Measurements from ENCODE around the gene TACC2.
A peak's percentile ranks its signal among the peaks of the same experiment; 100 is the strongest.
"Not testable (repeated sequence)": the region's sequence is repeated elsewhere in the genome, so short reads cannot be mapped to it uniquely, and the experiment has no call there.

TACC2 gene

GRCh38 chr10:122097935-122098334 is 109.0 kb downstream of the TACC2 start:
- no peak for DNase-seq

- DNase-seq: no peak
Observed at GRCh38 chr10:122098924-122099323, 110.0 kb downstream of the TACC2 start.

DNA sequence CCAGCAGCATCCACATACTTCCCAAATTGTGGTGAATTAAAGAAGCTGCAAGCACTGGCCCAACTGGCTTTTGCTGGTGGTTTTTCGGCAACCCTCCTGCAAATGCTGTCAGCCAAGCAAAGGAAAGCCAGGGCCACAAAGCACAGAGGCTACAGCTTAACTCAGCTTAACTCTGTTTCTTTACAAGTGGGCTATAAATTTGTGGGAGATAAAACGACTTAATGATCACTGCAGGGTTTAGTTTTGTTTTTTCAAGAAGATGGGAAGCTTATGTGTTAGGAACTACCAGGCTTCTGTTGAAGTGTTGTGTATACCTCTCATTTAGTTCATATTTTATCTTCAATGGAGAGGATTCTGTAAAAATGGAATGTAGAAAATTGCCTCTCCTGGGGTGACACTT is 110.6 kb downstream of the TACC2 start:
- no peak for DNase-seq

DNA sequence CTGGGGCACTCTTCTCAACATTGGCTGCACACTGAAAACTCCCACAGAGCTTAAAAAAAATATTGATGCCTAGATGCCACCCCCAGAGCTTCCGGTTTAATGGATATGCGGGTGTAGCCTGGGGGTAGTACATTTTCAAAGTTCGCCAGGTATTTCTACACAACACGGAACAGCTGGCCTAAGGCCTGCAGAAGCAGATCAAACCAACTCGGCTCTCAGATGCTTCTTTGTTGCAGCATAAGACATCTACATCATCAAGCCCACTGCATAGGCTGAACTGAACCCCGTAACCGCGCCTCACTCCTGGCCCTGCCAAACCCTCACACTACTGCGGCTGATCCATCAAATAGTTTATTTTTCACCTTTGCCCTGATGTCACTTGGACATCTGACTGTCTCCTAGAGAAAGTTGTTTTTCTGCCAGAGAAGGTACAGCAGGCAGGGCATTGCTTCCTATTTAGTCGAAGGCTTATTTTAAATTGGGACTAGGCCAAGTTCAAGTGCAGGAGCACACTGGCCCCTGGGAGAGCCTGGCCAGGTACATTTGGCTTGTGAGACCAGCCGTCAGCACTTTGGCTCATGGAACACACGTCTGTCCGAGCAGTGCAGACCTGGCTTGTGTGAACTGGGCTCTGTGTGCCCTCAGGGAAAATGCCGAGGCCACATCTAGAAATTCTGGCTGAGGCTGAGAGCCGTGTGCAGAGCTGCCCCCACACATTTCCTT is 113.3 kb downstream of the TACC2 start:
- no peak for DNase-seq

DNA sequence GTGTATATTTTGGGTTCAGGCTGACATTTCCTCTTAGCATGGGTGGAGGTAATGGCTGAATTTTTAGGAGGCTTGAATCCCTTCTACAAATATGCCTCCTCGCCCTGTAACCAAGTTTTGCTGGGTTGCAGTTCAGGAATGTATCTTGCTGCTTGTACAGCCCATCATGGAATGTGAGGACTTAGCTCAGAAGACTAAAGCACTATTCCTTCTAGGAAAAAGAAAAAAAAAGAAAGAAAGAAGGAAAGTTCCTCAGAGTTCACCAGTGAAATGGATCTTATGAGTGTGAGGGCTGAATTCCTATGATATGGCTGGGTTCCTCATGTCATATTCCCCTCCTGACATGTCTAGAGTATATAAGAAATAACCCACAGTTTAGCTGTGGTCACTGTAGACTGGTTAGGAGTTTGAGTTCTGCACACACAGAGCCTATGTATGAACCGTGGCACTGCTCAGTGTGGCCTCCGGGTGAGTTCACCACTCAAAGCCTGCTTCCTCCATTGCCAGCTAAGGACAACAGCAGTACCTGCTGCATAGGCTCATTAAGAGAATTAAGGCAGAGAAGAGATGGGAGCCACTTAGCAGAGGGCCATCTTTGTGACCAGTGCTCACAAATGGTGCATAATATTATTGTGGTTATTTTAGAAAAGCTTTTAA is 114.0 kb downstream of the TACC2 start:
- DNase-seq: no peak

- DNase-seq: no peak
Observed at GRCh38 chr10:122103592-122103991, 114.6 kb downstream of the TACC2 start.

DNA sequence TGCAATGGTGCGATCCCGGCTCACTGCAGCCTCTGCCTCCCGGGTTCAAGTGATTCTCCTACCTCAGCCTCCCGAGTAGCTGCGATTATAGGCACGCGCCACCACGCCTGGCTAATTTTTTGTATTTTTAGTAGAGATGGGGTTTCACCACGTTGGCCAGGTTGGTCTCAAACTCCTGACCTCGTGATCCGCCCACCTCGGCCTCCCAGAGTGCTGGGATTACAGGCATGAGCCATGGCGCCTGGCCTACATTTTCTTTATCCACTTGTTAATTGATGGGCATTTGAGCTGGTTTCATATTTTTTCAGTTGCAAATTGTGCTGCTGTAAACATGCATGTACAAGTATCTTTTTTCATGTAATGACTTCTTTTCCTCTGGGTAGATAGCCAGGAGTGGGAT is 119.8 kb downstream of the TACC2 start:
- not testable (repeated sequence) for DNase-seq

- no peak for DNase-seq
Observed at GRCh38 chr10:122112021-122112616, 123.2 kb downstream of the TACC2 start.

- peak in 1 of 2 experiments; percentile 18 for DNase-seq
Observed at GRCh38 chr10:122112625-122113160, 123.7 kb downstream of the TACC2 start.

- DNase-seq: peak; percentile 26 to 29
Observed at GRCh38 chr10:122113161-122113944, 124.4 kb downstream of the TACC2 start.

DNA sequence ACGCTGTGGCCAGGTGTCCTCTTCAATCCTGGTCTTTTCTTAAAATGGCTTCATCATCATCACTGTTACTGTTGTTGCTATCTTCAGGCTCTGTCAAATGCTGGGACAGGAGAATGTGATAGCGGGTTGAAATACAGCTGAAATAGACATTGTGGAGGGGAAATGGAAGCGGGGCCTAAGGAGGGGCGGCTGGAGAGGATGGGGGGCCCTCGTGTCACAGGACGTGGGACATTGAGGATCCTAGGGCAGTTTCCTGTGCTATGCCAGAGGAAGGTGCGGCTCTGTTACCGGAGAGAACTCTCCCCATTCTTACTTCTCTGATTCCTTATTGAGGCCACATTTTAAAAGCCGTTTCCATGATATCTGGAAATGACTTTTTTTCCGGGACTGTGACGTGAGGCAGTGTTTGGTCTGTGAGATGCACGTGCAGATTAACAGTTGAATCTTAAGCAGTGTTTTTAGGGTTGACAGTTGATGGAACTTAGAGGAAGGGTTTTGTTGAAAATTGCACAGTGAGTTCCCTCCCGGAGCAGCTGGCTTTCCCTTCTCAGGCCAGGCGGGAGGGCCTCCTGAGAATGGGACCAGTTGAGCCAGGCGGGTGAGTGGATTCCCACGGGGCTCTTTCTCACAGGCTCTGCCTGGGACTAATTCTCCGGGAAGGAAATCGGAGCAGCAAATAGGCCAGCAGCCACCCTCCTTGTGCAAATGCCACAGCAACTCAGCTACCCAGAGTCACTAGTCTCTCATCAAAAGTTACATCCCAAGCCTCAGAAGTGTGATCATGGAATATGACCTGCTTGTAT is 125.2 kb downstream of the TACC2 start:
- DNase-seq: no peak

GRCh38 chr10:122115874-122116273 is 126.9 kb downstream of the TACC2 start:
- no peak for DNase-seq

DNA sequence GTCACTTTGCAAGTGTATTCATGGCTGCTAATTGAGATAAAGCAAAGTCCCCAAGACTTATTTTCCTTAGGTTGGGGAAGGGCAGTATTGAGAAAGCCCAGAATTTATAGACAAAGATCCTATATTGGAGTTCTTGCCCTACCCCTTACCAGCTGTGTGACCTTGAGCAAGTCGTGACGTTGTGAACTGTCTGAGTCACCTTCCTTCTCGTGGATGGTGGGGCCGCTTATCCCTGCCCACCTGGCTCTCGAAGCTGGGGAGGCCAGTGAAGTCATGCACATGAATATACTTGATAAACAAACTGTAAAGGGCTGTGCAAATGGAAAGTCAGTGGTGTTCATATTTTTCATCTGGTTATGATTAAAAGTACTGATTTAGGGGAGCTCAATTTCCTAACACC is 127.4 kb downstream of the TACC2 start:
- no peak for DNase-seq

GRCh38 chr10:122117475-122117874 is 128.5 kb downstream of the TACC2 start:
- DNase-seq: no peak

GRCh38 chr10:122120008-122120744 is 131.2 kb downstream of the TACC2 start:
- no peak for DNase-seq

DNA sequence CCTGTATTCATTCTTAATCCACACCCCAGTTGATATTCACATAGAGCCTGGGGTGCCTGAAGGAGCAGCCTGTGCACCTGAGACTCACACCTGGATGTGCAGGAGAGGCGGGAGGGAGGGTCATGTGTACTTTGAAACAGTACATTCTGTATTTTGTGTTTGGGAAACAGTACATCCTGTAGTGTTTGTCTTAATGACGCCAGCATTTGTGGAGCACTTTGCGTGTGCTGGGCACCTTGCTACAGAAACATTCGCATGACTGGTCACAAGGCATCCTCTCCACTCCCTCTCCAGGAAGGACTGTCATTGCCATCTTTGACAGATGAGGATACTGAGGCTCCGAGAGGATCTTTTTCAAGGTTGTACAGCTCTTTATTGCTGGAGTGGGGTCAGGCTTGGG is 132.1 kb downstream of the TACC2 start:
- DNase-seq: no peak

DNA sequence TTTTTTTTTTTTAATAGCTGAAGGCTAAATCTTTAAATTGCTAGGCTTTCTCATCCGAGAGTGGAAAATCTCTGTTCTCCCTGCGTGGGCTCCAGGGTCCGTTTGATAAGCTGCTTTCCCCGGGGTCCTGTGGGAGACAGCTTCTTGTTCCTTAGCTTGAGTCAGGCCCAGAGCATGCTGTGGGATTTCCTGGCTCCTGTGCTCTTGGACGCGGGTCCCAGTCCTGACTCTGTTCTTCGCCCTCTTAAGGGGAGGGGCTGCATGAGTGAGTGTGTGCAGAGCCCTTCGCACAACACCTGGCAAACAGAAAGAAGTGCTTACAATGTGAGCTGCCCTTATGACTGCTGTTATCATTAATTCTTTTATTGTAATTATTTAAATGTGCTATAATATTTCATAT is 133.5 kb downstream of the TACC2 start:
- DNase-seq: no peak

- no peak for DNase-seq
Observed at GRCh38 chr10:122123186-122123585, 134.2 kb downstream of the TACC2 start.

DNA sequence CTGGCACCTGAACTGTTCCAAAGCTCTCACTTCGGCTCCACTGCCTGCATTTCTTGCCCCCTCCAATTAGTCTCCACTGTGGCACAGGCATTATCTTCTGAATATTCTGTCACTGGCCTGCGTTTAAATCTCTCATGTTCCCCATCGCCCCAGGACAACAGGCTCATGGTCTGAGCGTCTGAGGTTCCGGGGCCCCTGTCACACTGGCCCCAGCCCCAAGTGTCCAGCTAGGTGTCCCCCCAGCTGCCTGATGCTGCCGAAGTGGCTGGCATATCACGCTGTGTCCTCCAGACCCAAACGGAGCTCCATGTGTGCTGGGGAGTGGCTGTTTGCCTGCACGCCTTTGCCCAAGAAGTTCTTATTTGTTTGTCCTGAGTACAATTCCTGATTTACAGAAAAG is 135.4 kb downstream of the TACC2 start:
- DNase-seq: no peak

DNA sequence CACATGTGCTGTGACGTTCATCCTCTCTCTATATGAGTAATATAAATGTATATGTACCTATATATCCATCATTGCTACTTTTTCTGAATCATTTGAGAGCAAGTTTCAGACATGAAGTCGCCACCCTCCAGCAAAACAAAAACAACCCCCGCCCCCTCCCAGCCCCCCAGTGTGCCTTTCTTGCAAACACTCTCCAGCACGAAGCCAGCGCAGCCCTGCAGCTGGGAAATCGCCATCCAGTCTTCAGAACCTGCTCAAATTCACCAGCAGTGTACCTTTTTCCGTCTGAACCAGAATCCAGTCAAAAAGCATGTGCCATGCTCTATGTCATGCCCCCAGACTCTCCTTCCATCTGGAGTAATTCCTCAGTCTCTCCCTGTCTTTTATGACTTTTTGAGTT is 135.8 kb downstream of the TACC2 start:
- DNase-seq: no peak
